H1 (cell line): ENCODE results near the gene RNASEL. TPM values are rescaled to one million over a fixed set of nuclear protein-coding genes. Genes with fewer than 3 reads are reported as not detected.

Source experiments
- CTCF ChIA-PET: fragments of 300-600 bp; sonication (Branson Sonifier 250); formaldehyde crosslinking; loops from one replicate; lab custom pipeline; 2021; ENCODE audit not compliant: partially characterized antibody; lab: Charles Lee
- POLR2A ChIA-PET: fragments of 300-600 bp; sonication (Branson Sonifier 250); formaldehyde crosslinking; loops from one replicate; lab custom pipeline; 2021; ENCODE audit warnings: inconsistent platforms; ENCODE audit not compliant: partially characterized antibody; lab: Charles Lee
- DNase-seq, 2 experiments: peaks; one replicate each; pipeline versions ENCODE4 v3.0.0 to v3.0.0-alpha.2; 2010 to 2022; ENCODE audit warnings: low spot score in 2 of 2, low read depth in 1 of 2, mixed read lengths in 1 of 2
- FAIRE-seq: peaks from 2 replicates; lab custom pipeline; 2011; peaks lifted over from hg19 to GRCh38; lab: Jason Lieb, UNC
- H2AFZ ChIP-seq: 2 replicates; pipeline ENCODE4 v1.8.1; 2012; ENCODE audit warnings: low read length, inconsistent platforms
- H2AK5ac ChIP-seq: 2 replicates; pipeline ENCODE4 v1.6.1; 2013; ENCODE audit warnings: low read depth, low read length
- H2BK120ac ChIP-seq: replicated peaks from 2 replicates; pipeline ENCODE3; 2013; ENCODE audit warnings: low read depth, low read length, inconsistent platforms
- H2BK12ac ChIP-seq: 2 replicates; pipeline ENCODE4 v1.6.1; 2013; ENCODE audit warnings: low read depth, low read length
- H2BK15ac ChIP-seq: 2 replicates; pipeline ENCODE4 v1.6.1; 2013; ENCODE audit warnings: low read length
- H2BK20ac ChIP-seq: 2 replicates; pipeline ENCODE4 v1.6.1; 2013; ENCODE audit warnings: low read length
- H2BK5ac ChIP-seq: 2 replicates; pipeline ENCODE4 v1.6.1; 2013; ENCODE audit warnings: low read depth, low read length
- H3K14ac ChIP-seq: 2 replicates; pipeline ENCODE4 v1.6.1; 2013; ENCODE audit warnings: inconsistent platforms; ENCODE audit not compliant: insufficient read length
- H3K18ac ChIP-seq: 2 replicates; pipeline ENCODE4 v1.6.1; 2013; ENCODE audit warnings: low read length; ENCODE audit errors: extremely low read depth
- H3K23ac ChIP-seq: 2 replicates; pipeline ENCODE4 v1.6.1; 2013; ENCODE audit warnings: inconsistent platforms; ENCODE audit not compliant: insufficient read length
- H3K23me2 ChIP-seq: 2 replicates; pipeline ENCODE4 v1.6.1; 2013; ENCODE audit warnings: low read depth, low read length
- H3K27ac ChIP-seq: 2 replicates; pipeline ENCODE4 v1.6.1; 2011; ENCODE audit warnings: low read depth, low read length, inconsistent platforms
- H3K27me3 ChIP-seq, 4 experiments: replicated peaks in 1 of 4; 1 replicate in 1 of 4; 2 replicates in 3 of 4; pipeline versions ENCODE4 v1.6.1 to v1.8.1; 2011 to 2013; ENCODE audit warnings: low read length in 3 of 4, mild to moderate bottlenecking in 3 of 4, inconsistent platforms in 2 of 4, mixed read lengths in 2 of 4, moderate library complexity in 1 of 4; ENCODE audit not compliant: control insufficient read depth in 3 of 4, insufficient read depth in 3 of 4; ENCODE audit errors: extremely low read depth in 1 of 4
- H3K36me3 ChIP-seq, 4 experiments: 2 replicates each; pipeline versions ENCODE4 v1.6.1 to v1.8.1; 2011 to 2013; ENCODE audit warnings: mild to moderate bottlenecking in 4 of 4, low read length in 3 of 4, moderate library complexity in 2 of 4, control low read depth in 1 of 4, inconsistent platforms in 1 of 4; ENCODE audit not compliant: insufficient read depth in 4 of 4, control insufficient read depth in 2 of 4
- H3K4ac ChIP-seq: replicated peaks from 2 replicates; pipeline ENCODE3; 2013; ENCODE audit warnings: low read length, low read depth, mixed read lengths, inconsistent platforms; ENCODE audit not compliant: insufficient read length
- H3K4me1 ChIP-seq, 4 experiments: replicated peaks in 1 of 4; 1 replicate in 1 of 4; 2 replicates in 3 of 4; pipeline versions ENCODE4 v1.6.1 to v1.8.1; 2011 to 2013; ENCODE audit warnings: low read length in 3 of 4, inconsistent platforms in 2 of 4, mixed read lengths in 1 of 4; ENCODE audit not compliant: insufficient read depth in 4 of 4, control insufficient read depth in 3 of 4
- H3K4me2 ChIP-seq, 2 experiments: 2 replicates each; pipeline versions ENCODE4 v1.6.1 to v1.8.1; 2011 to 2013; ENCODE audit warnings: low read depth in 2 of 2, low read length in 2 of 2, control low read depth in 1 of 2, inconsistent platforms in 1 of 2, mild to moderate bottlenecking in 1 of 2; ENCODE audit not compliant: insufficient read depth in 1 of 2
- H3K4me3 ChIP-seq, 4 experiments: fragments of 200-600, 300-600 bp in 1 of 4; sonication (generic), shearing (Covaris generic), sonication (Bioruptor Twin) in 1 of 4; 2 replicates each; pipeline versions ENCODE4 v1.5.1 to v1.8.1; 2011 to 2016; ENCODE audit warnings: low read length in 4 of 4, low read depth in 3 of 4, control low read depth in 2 of 4, inconsistent platforms in 2 of 4, mild to moderate bottlenecking in 2 of 4, mixed read lengths in 1 of 4, moderate library complexity in 1 of 4; ENCODE audit not compliant: insufficient read depth in 2 of 4; ENCODE audit errors: extremely low read depth in 1 of 4
- H3K56ac ChIP-seq: replicated peaks from 2 replicates; pipeline ENCODE3; 2013; ENCODE audit warnings: low read depth, mild to moderate bottlenecking, mixed read lengths, low read length, inconsistent platforms; ENCODE audit not compliant: insufficient read length
- H3K79me1 ChIP-seq: 2 replicates; pipeline ENCODE4 v1.6.1; 2013; ENCODE audit warnings: low read depth, low read length, control low read depth
- H3K79me2 ChIP-seq, 2 experiments: 2 replicates each; pipeline versions ENCODE4 v1.6.1 to v1.8.1; 2012 to 2013; ENCODE audit warnings: low read length in 2 of 2, mild to moderate bottlenecking in 2 of 2, inconsistent platforms in 1 of 2; ENCODE audit not compliant: insufficient read depth in 2 of 2, control insufficient read depth in 1 of 2
- H3K9ac ChIP-seq, 4 experiments: replicated peaks in 1 of 4; 1 replicate in 1 of 4; 2 replicates in 3 of 4; pipeline versions ENCODE4 v1.6.1 to v1.8.1; 2011 to 2013; ENCODE audit warnings: low read depth in 3 of 4, low read length in 3 of 4, control low read depth in 2 of 4, mild to moderate bottlenecking in 2 of 4, moderate library complexity in 2 of 4, inconsistent platforms in 1 of 4; ENCODE audit errors: extremely low read depth in 1 of 4
- H3K9me3 ChIP-seq, 2 experiments: 2 replicates each; pipeline versions ENCODE4 v1.6.1 to v1.8.1; 2012 to 2013; ENCODE audit warnings: mild to moderate bottlenecking in 2 of 2, moderate library complexity in 2 of 2, control low read depth in 1 of 2, inconsistent platforms in 1 of 2, low read depth in 1 of 2, low read length in 1 of 2, mixed read lengths in 1 of 2; ENCODE audit not compliant: insufficient read depth in 2 of 2
- H4K20me1 ChIP-seq, 2 experiments: replicated peaks in 1 of 2; 2 replicates each; pipeline versions ENCODE3 to v1.8.1; 2011 to 2013; ENCODE audit warnings: inconsistent platforms in 2 of 2, low read length in 2 of 2, mild to moderate bottlenecking in 1 of 2; ENCODE audit not compliant: insufficient read depth in 2 of 2, control insufficient read depth in 1 of 2
- H4K5ac ChIP-seq: 2 replicates; pipeline ENCODE4 v1.6.1; 2013; ENCODE audit warnings: low read length, low read depth, mixed read lengths, inconsistent platforms; ENCODE audit not compliant: insufficient read length
- H4K8ac ChIP-seq: 2 replicates; pipeline ENCODE4 v1.8.0; 2013; ENCODE audit warnings: mild to moderate bottlenecking, moderate library complexity, low read length, inconsistent platforms; ENCODE audit not compliant: insufficient read depth; ENCODE audit errors: extremely low read depth
- H4K91ac ChIP-seq: replicated peaks from 2 replicates; pipeline ENCODE3; 2013; ENCODE audit warnings: low read length, mixed read lengths, inconsistent platforms; ENCODE audit not compliant: insufficient read length
- CHD1 ChIP-seq: IDR thresholded peaks from 2 replicates; pipeline ENCODE4 v1.6.1; 2012; ENCODE audit warnings: low read depth, low read length, improper control_type of control experiment
- GTF2F1 ChIP-seq: IDR thresholded peaks from 2 replicates; pipeline ENCODE4 v1.6.1; 2012; ENCODE audit warnings: low read depth, low read length, improper control_type of control experiment, borderline replicate concordance
- POLR2AphosphoS5 ChIP-seq: IDR thresholded peaks from 2 replicates; pipeline ENCODE4 v1.6.1; 2011; ENCODE audit warnings: low read depth, low read length
- RBBP5 ChIP-seq: IDR thresholded peaks from 2 replicates; pipeline ENCODE4 v1.7.1; 2012; ENCODE audit warnings: low read depth, mild to moderate bottlenecking, inconsistent platforms, low read length, moderate library complexity, borderline replicate concordance
- RFX5 ChIP-seq: IDR thresholded peaks from 2 replicates; pipeline ENCODE4 v1.6.1; 2011; ENCODE audit warnings: low read depth, low read length, improper control_type of control experiment, borderline replicate concordance
- SP1 ChIP-seq: IDR thresholded peaks from 2 replicates; pipeline ENCODE4 v1.6.1; 2011; ENCODE audit warnings: low read depth, low read length
- SUZ12 ChIP-seq: fragments of 200-600 bp; sonication (generic); IDR thresholded peaks from 2 replicates; pipeline ENCODE4 v1.6.1; 2012; ENCODE audit warnings: mild to moderate bottlenecking, inconsistent platforms, low read length, moderate library complexity, mixed read lengths
- YY1 ChIP-seq: IDR thresholded peaks from 2 replicates; pipeline ENCODE4 v1.6.1; 2011; ENCODE audit warnings: low read depth, mild to moderate bottlenecking, low read length
- ZNF274 ChIP-seq: IDR thresholded peaks from 2 replicates; pipeline ENCODE4 v1.7.0; 2012; ENCODE audit warnings: low read length, borderline replicate concordance; ENCODE audit errors: extremely low read depth
- polyA plus RNA-seq, 7 experiments: library from polyadenylated mRNA; depleted of rRNA in 3 of 7; stranded (reverse) in 5 of 7; unstranded in 2 of 7; fragments of >200 nt in 5 of 7; fragments of 200-250 nt in 2 of 7; gene quantifications; 1 replicate in 5 of 7; 2 replicates in 1 of 7; 4 replicates in 1 of 7; pipeline versions ENCODE4 v1.2.1 to v1.2.3, GENCODE V29; 2011 to 2013; ENCODE audit warnings: missing spikeins in 2 of 7, mixed read lengths in 2 of 7
- total RNA-seq: library from RNA; stranded (reverse); fragmentation: NEBNext Ultra II Directional; extraction: Animal tissue kit (Norgen Biotek cat#: 25700); gene quantifications from 2 replicates; pipeline ENCODE4 v1.2.1, GENCODE V29; 2021
- TF ChIP-seq, protein P1 (sequence below): IDR thresholded peaks from 2 replicates; pipeline ENCODE4 v1.6.1; 2012; ENCODE audit warnings: inconsistent platforms

Gene RNASEL
- total and polyA plus RNA-seq, 2 of the 8 experiments (the other 6 are each of a cell fraction or from before 2014, with no cell fraction given): 0.39 to 0.78 TPM

- no peak overlapping the region for H2BK5ac ChIP-seq
- H2AK5ac ChIP-seq: no peak overlapping the region
- H4K5ac ChIP-seq: no peak overlapping the region
- H3K9ac ChIP-seq: no peak overlapping the region
- H3K56ac ChIP-seq: no peak overlapping the region
- H4K8ac ChIP-seq: no peak overlapping the region
- H4K91ac ChIP-seq: no peak overlapping the region
- no peak overlapping the region for H3K4me2 ChIP-seq
- no peaks in the 10 kb centered on the region for H3K79me1 ChIP-seq
- no peak overlapping the region for H3K23ac ChIP-seq
- H2AFZ ChIP-seq: no peak overlapping the region
- no peak overlapping the region for H2BK120ac ChIP-seq
- no peak for DNase-seq
- ChIA-PET POLR2A (no interaction called here), CTCF (no interaction called here)
- no peak for FAIRE-seq
- no peaks in the 10 kb centered on the region for H3K36me3 ChIP-seq
- no peaks in the 10 kb centered on the region for H4K20me1 ChIP-seq
- no peak overlapping the region for H3K4ac ChIP-seq
- H2BK20ac ChIP-seq: no peak overlapping the region
- H3K14ac ChIP-seq: no peak overlapping the region
- H3K27ac ChIP-seq: no peak overlapping the region
- H2BK15ac ChIP-seq: no peak overlapping the region
- no peak overlapping the region for H3K4me3 ChIP-seq
- TF ChIP-seq SUZ12 (no peak), GTF2F1 (no peak), ZNF274 (no peak), CHD1 (no peak), RFX5 (no peak), YY1 (no peak), POLR2AphosphoS5 (no peak), SP1 (no peak), RBBP5 (no peak)
- TF ChIP-seq, protein P1, sequence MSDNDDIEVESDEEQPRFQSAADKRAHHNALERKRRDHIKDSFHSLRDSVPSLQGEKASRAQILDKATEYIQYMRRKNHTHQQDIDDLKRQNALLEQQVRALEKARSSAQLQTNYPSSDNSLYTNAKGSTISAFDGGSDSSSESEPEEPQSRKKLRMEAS: no peak
- TF ChIP-seq, all 59 proteins: peak for 0
- Histone ChIP-seq H3K18ac (no peak overlapping the region), H3K4me1 (no peaks in the 10 kb centered on the region), H3K9me3 (no peaks in the 10 kb centered on the region), H3K23me2 (no peaks in the 10 kb centered on the region), H3K27me3 (no peaks in the 10 kb centered on the region; a peak in 1 of 7 replicates), H3K79me2 (no peaks in the 10 kb centered on the region), H2BK12ac (no peak overlapping the region)
Measured at GRCh38 chr1:182525342-182525741, 63.7 kb downstream of the RNASEL start.
